ENCODE measurements around the gene MVB12B.
"Not testable (repeated sequence)": the region's sequence is repeated elsewhere in the genome, so short reads cannot be mapped to it uniquely, and the experiment has no call there.

The MVB12B gene

GRCh38 chr9:126534431-126535186 lies 208.0 kb downstream of the MVB12B start:
- no peak for DNase-seq (ENCODE audit: low read depth, low spot score)

DNA sequence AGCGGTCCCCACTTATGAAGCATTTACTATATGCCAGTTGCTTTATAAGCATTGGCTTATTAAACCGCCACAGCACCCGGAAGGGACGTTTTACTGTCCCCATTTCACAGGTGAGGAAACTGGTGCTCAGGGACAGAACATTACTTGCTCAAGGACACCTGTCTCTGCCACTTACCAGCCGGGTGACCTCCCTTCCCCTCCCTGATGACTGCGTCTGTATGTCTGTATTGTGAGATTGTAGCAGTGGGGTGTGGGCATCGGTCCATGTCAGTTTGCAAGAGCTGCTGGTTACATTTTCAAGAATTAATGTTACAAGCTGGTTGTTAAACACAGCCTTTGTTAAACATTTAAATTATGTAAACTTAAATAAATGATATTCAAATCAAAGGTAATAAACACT lies 209.5 kb downstream of the MVB12B start:
- DNase-seq (ENCODE audit: low read depth, low spot score), result no peak

DNA sequence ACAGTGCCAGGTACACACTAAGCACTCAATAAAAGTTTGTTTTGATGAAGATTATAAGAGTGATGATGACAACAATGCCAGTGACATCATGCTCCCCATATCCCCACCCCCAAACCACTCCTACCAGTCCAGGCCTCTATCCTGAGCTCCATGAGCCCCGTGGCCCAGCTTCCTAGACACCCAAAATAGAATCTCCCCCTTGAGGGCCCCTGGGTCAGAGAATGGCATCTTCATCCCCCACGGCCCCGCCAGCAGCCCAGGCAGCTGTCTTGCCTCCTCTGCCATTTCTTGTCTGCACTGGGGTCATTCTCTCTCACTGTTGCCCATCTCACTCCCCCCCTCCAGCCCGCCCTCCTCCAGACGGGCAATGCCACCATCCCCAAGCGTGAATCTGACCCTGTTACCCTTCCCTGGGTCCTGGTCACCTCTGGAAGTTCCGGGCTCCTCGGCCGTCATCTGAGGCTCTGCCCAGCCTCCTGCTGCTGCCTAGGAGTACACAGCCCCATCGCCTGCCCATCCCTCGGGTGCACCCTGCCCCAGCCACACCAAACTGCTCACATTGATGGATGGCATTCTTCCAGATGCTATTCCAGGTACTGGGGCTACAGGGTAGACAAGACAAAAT lies 210.3 kb downstream of the MVB12B start:
- no peak for DNase-seq (ENCODE audit: low read depth, low spot score)

GRCh38 chr9:126538550-126538949 lies 211.9 kb downstream of the MVB12B start:
- no peak for DNase-seq (ENCODE audit: low read depth, low spot score)

GRCh38 chr9:126540398-126540797 lies 213.8 kb downstream of the MVB12B start:
- not testable (repeated sequence) for DNase-seq (ENCODE audit: low read depth, low spot score)

- DNase-seq (ENCODE audit: low read depth, low spot score), result no peak
These were observed 216.9 kb downstream of the MVB12B start for GRCh38 chr9:126543490-126543889.

- no peak for DNase-seq (ENCODE audit: low read depth, low spot score)
These were observed 218.5 kb downstream of the MVB12B start for GRCh38 chr9:126545106-126545505.

DNA sequence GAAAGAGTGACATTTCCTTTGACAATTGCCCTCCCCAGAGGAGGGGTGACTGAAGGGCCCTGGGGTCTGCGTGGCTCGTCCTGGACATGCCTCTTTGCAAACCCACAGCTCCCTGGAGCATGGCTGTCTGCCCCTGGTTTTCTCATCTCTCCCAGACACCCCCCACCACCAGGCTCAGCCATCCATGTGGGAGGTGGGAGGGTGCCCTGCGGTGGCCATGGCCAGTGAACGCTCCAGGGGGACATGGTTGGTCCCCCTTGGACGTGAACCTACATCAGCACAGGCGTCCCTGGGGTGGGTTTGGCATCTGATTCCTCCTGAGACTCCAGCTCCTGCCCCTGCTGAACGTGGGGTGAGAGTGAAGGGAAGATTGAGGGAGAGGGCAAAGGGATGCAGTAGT lies 219.4 kb downstream of the MVB12B start:
- DNase-seq (ENCODE audit: low read depth, low spot score), result no peak

- DNase-seq (ENCODE audit: low read depth, low spot score), result no peak
These were observed 221.7 kb downstream of the MVB12B start for GRCh38 chr9:126548312-126548711.

DNA sequence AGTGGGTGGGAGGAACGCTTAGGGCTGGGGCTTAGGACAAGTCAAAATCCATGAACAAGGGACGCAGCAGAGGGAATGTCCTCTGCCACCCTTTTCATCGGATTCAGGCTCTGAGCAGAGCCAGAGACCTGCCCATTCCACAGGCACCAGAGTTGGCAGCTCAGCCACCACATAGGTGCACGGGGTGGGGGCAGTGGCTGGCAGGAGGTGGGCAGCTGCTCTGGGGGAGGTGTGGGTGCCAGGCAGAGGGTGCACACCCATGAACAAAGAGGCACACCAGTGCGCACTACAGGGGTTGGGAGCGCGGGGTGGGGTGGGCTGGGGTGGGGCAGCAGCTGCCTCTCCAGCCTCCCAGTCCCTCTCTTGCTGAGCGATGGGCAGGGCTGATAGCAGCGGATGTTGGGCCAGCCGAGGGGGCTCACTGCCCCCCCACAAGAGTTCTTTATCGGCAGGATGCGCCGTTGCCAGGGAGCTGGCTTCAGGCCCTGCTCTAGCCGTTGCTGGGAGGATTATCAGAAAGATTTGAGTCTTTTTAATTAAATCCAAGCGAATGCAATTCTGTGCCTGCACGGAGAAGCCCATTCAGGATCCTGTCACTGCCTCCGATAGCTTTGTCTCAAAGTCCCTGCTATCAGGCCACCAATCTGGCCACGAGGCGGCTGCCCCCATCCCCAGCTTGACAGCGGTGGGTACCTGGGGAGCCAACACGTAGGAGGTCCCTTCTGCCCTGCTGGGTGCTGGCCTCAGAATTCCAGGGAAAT lies 222.8 kb downstream of the MVB12B start:
- DNase-seq (ENCODE audit: low read depth, low spot score), result no peak

GRCh38 chr9:126550891-126551351 lies 224.3 kb downstream of the MVB12B start:
- DNase-seq (ENCODE audit: low read depth, low spot score), result no peak

GRCh38 chr9:126551812-126552211 lies 225.2 kb downstream of the MVB12B start:
- no peak for DNase-seq (ENCODE audit: low read depth, low spot score)

- no peak for DNase-seq (ENCODE audit: low read depth, low spot score)
These were observed 227.7 kb downstream of the MVB12B start for GRCh38 chr9:126554292-126554691.

GRCh38 chr9:126555421-126555820 lies 228.8 kb downstream of the MVB12B start:
- DNase-seq (ENCODE audit: low read depth, low spot score), result not testable (repeated sequence)

All from activated CD4-positive, CD25-positive, alpha-beta regulatory T cell treated with anti-CD3 and anti-CD28 coated beads, Interleukin-2, amount 50 U/mL, for 16 hours (primary cell).